GM23338 (cell line): ENCODE data around the gene RAB37. TPM values are rescaled to one million over a fixed set of nuclear protein-coding genes. Genes with fewer than 3 reads are reported as not detected.

ENCODE experiments used
- ATAC-seq: fragments of 200-7000 bp; cut with Tn5 transposase; 3 replicates; pipeline ENCODE4 v1.9.1; 2020
- DNase-seq: peaks from one replicate; pipeline ENCODE4 v3.0.0-alpha.2; 2015; ENCODE audit warnings: low spot score
- H2AFZ ChIP-seq: fragments of 200-600 bp; sonication (generic); 2 replicates; pipeline ENCODE4 v1.8.0; 2016; ENCODE audit warnings: antibody characterized with exemption, mild to moderate bottlenecking, moderate library complexity
- H3F3A ChIP-seq: fragments of 200-600 bp; sonication (generic); replicated peaks from 2 replicates; pipeline ENCODE4 v1.8.0; 2017; ENCODE audit warnings: antibody characterized with exemption, mixed run types, low read depth
- H3K27ac ChIP-seq: fragments of 200-600 bp; sonication (generic); 2 replicates; pipeline ENCODE4 v1.6.1; 2016; ENCODE audit warnings: low read depth
- H3K27me3 ChIP-seq: fragments of 200-600 bp; sonication (generic); 2 replicates; pipeline ENCODE4 v1.8.0; 2016; ENCODE audit warnings: mild to moderate bottlenecking, mixed run types, moderate library complexity; ENCODE audit not compliant: insufficient read depth
- H3K36me3 ChIP-seq: fragments of 200-600 bp; sonication (generic); 2 replicates; pipeline ENCODE4 v1.8.0; 2016; ENCODE audit warnings: mild to moderate bottlenecking; ENCODE audit not compliant: insufficient read depth
- H3K4me1 ChIP-seq: fragments of 200-600 bp; sonication (generic); 2 replicates; pipeline ENCODE4 v1.8.0; 2016; ENCODE audit warnings: mild to moderate bottlenecking, moderate library complexity; ENCODE audit not compliant: insufficient read depth
- H3K4me2 ChIP-seq: fragments of 200-600 bp; sonication (generic); 2 replicates; pipeline ENCODE4 v1.7.1; 2017; ENCODE audit warnings: mixed run types
- H3K4me3 ChIP-seq: fragments of 200-600 bp; sonication (generic); 2 replicates; pipeline ENCODE4 v1.6.1; 2016; ENCODE audit warnings: mixed run types
- H3K79me2 ChIP-seq: fragments of 200-600 bp; sonication (generic); replicated peaks from 2 replicates; pipeline ENCODE4 v1.8.0; 2017; ENCODE audit warnings: mild to moderate bottlenecking; ENCODE audit not compliant: insufficient read depth
- H3K9me2 ChIP-seq: fragments of 200-600 bp; sonication (generic); 2 replicates; pipeline ENCODE4 v1.8.0; 2017; ENCODE audit not compliant: insufficient read depth
- H4K20me1 ChIP-seq: fragments of 200-600 bp; sonication (generic); replicated peaks from 2 replicates; pipeline ENCODE4 v1.8.0; 2017; ENCODE audit warnings: mild to moderate bottlenecking; ENCODE audit not compliant: insufficient read depth
- H3K27ac Mint-ChIP-seq: 2 replicates; pipeline ENCODE4 v1.8.0; 2020; ENCODE audit warnings: inconsistent platforms, mild to moderate bottlenecking, moderate library complexity, mixed read lengths
- H3K27me3 Mint-ChIP-seq: 3 replicates; pipeline ENCODE4 v1.8.0; 2022; ENCODE audit warnings: low read depth, mild to moderate bottlenecking, moderate library complexity, mixed read lengths, inconsistent platforms; ENCODE audit not compliant: insufficient read depth, poor library complexity
- H3K36me3 Mint-ChIP-seq: 3 replicates; pipeline ENCODE4 v1.8.0; 2021; ENCODE audit warnings: low read depth, mild to moderate bottlenecking, inconsistent platforms, moderate library complexity, mixed read lengths
- H3K4me1 Mint-ChIP-seq: 3 replicates; pipeline ENCODE4 v1.8.0; 2020; ENCODE audit warnings: mild to moderate bottlenecking, inconsistent platforms, mixed read lengths
- H3K4me3 Mint-ChIP-seq: 3 replicates; pipeline ENCODE4 v1.8.0; 2021; ENCODE audit warnings: moderate library complexity, mild to moderate bottlenecking, inconsistent platforms, mixed read lengths
- H3K9me3 Mint-ChIP-seq: 3 replicates; pipeline ENCODE4 v1.8.0; 2020; ENCODE audit warnings: moderate library complexity, mild to moderate bottlenecking, inconsistent platforms, mixed read lengths
- CREB1 ChIP-seq: fragments of 250-450 bp; sonication (Bioruptor Pico); IDR thresholded peaks from 2 replicates; pipeline ENCODE4 v1.5.0; 2020; ENCODE audit warnings: low read depth, mild to moderate bottlenecking, moderate library complexity
- EZH2 ChIP-seq: fragments of 200-600 bp; sonication (generic); IDR thresholded peaks from one replicate; pipeline ENCODE4 v1.8.0; 2017; ENCODE audit warnings: antibody characterized with exemption, mild to moderate bottlenecking, low read depth; ENCODE audit not compliant: unreplicated experiment
- EZH2phosphoT487 ChIP-seq: fragments of 200-600 bp; sonication (generic); IDR thresholded peaks from one replicate; pipeline ENCODE4 v1.8.1; 2018; ENCODE audit warnings: antibody characterized with exemption; ENCODE audit not compliant: unreplicated experiment
- polyA plus RNA-seq: library from polyadenylated mRNA; unstranded; fragments of >200 nt; fragmentation: Nextera tagmentation; extraction: Ambion mirVana; gene quantifications from 2 replicates; pipeline ENCODE4 v1.2.1, GENCODE V29; 2016
- total RNA-seq: library from RNA; depleted of rRNA; stranded (reverse); fragments of >200 nt; shearing (Covaris generic); gene quantifications from 2 replicates; pipeline ENCODE4 v1.2.3, GENCODE V29; 2014
- TF ChIP-seq, protein P1 (sequence below), 2 experiments: fragments of 200-600 bp in 1 of 2; sonication (generic) in 1 of 2; conservative IDR thresholded peaks; 2 replicates each; pipeline versions ENCODE4 v1.5.1 to v1.6.1; 2016 to 2017; ENCODE audit warnings: antibody characterized with exemption in 2 of 2, low read depth in 2 of 2, mild to moderate bottlenecking in 2 of 2, moderate library complexity in 1 of 2
- TF ChIP-seq, protein P2 (sequence below): IDR thresholded peaks from 2 replicates; pipeline ENCODE4 v1.6.1; 2016; ENCODE audit warnings: antibody characterized with exemption

Gene RAB37
- total and polyA plus RNA-seq, 2 experiments from 2014 or later: 3.3 to 5.2 TPM

DNA sequence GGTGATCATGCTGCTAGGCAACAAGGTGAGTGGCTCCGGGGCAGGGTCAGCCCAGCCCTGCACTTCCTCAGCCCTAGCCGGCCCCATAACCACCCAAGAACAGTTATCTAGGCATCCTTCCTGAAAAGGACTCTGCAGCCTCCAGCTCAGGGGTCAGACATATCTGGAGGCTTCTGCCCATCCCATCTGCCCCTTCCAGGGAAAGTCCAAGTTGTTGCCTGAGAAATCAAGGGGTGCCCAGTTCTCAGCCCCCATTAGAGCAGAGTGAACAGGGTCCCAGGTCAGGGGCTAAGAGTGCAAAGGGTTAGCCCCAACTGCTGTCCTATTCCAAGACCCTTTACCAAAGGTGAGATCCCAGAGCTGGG is 7.3 kb downstream of the RAB37 start (continued):
- TF ChIP-seq, protein P1, sequence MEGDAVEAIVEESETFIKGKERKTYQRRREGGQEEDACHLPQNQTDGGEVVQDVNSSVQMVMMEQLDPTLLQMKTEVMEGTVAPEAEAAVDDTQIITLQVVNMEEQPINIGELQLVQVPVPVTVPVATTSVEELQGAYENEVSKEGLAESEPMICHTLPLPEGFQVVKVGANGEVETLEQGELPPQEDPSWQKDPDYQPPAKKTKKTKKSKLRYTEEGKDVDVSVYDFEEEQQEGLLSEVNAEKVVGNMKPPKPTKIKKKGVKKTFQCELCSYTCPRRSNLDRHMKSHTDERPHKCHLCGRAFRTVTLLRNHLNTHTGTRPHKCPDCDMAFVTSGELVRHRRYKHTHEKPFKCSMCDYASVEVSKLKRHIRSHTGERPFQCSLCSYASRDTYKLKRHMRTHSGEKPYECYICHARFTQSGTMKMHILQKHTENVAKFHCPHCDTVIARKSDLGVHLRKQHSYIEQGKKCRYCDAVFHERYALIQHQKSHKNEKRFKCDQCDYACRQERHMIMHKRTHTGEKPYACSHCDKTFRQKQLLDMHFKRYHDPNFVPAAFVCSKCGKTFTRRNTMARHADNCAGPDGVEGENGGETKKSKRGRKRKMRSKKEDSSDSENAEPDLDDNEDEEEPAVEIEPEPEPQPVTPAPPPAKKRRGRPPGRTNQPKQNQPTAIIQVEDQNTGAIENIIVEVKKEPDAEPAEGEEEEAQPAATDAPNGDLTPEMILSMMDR (conservative IDR thresholded peaks at IDR 0.05; ENCODE audit: low read depth in 2 of 2): no peak
- TF ChIP-seq EZH2 (no peak), EZH2phosphoT487 (no peak), CREB1 (CRISPR knock-in tag) (no peak)
- TF ChIP-seq, protein P2, sequence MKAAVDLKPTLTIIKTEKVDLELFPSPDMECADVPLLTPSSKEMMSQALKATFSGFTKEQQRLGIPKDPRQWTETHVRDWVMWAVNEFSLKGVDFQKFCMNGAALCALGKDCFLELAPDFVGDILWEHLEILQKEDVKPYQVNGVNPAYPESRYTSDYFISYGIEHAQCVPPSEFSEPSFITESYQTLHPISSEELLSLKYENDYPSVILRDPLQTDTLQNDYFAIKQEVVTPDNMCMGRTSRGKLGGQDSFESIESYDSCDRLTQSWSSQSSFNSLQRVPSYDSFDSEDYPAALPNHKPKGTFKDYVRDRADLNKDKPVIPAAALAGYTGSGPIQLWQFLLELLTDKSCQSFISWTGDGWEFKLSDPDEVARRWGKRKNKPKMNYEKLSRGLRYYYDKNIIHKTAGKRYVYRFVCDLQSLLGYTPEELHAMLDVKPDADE: no peak

DNA sequence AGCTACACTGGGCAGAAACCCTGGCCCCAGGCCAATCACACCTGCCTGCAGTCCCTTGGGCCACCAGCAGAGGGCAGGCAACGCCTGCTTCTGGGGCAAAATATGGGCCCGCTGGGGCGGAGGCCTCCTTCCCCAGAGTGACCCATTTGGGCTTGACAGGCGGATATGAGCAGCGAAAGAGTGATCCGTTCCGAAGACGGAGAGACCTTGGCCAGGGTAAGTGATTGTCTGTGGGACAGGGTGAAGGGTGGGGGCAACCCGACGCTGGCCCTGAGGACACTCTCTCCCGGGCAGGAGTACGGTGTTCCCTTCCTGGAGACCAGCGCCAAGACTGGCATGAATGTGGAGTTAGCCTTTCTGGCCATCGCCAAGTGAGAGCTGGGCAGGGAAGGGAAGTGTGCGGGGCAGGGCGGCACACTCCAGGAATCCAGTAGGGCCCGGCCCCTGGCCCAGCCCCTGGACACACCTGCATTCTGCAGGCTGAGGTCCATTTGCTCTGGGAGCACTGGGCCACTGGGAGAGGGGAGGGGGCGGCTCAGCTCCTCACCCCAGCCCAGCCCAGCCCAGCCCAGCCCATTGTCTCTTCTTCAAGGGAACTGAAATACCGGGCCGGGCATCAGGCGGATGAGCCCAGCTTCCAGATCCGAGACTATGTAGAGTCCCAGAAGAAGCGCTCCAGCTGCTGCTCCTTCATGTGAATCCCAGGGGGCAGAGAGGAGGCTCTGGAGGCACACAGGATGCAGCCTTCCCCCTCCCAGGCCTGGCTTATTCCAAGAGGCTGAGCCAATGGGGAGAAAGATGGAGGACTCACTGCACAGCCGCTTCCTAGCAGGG is 7.9 kb downstream of the RAB37 start:
- peak overlapping the region; percentile 97 for H2AFZ ChIP-seq
- peaks cover 6% of the 10 kb centered on the region; the same call in 1 of the 2 replicates for H3F3A ChIP-seq
- ATAC-seq (peak; percentile 59), DNase-seq (peak; percentile 81)
- H3K36me3 ChIP-seq: no peaks in the 10 kb centered on the region
- no peaks in the 10 kb centered on the region; the same call in 2 of the 3 replicates for H3K36me3 Mint-ChIP-seq
- H3K27ac ChIP-seq: peak overlapping the region; percentile 72; the same call in 1 of the 2 replicates
- no peaks in the 10 kb centered on the region for H3K27me3 ChIP-seq
- peaks cover 23% of the 10 kb centered on the region for H3K27me3 Mint-ChIP-seq
- no peaks in the 10 kb centered on the region for H3K9me3 Mint-ChIP-seq
- H3K9me2 ChIP-seq: no peaks in the 10 kb centered on the region
- TF ChIP-seq, protein P1 (conservative IDR thresholded peaks at IDR 0.05; ENCODE audit: low read depth in 2 of 2): peak; percentile 96 to 99
- TF ChIP-seq, protein P2: no peak
- H4K20me1 ChIP-seq: peaks cover 6% of the 10 kb centered on the region; the same call in 1 of the 2 replicates
- peaks cover 44% of the 10 kb centered on the region for H3K4me1 Mint-ChIP-seq
- H3K4me1 ChIP-seq: peaks cover 43% of the 10 kb centered on the region
- H3K4me3 Mint-ChIP-seq: peak overlapping the region; percentile 63
- peak overlapping the region; percentile 88 for H3K4me2 ChIP-seq
- H3K79me2 ChIP-seq: peaks cover 10% of the 10 kb centered on the region
- no peak overlapping the region for H3K27ac Mint-ChIP-seq
- H3K4me3 ChIP-seq: peak overlapping the region; percentile 54
